ENCODE results near the gene NAA10.
A peak's percentile ranks its signal among the peaks of the same experiment; 100 is the strongest.

The NAA10 gene

DNA sequence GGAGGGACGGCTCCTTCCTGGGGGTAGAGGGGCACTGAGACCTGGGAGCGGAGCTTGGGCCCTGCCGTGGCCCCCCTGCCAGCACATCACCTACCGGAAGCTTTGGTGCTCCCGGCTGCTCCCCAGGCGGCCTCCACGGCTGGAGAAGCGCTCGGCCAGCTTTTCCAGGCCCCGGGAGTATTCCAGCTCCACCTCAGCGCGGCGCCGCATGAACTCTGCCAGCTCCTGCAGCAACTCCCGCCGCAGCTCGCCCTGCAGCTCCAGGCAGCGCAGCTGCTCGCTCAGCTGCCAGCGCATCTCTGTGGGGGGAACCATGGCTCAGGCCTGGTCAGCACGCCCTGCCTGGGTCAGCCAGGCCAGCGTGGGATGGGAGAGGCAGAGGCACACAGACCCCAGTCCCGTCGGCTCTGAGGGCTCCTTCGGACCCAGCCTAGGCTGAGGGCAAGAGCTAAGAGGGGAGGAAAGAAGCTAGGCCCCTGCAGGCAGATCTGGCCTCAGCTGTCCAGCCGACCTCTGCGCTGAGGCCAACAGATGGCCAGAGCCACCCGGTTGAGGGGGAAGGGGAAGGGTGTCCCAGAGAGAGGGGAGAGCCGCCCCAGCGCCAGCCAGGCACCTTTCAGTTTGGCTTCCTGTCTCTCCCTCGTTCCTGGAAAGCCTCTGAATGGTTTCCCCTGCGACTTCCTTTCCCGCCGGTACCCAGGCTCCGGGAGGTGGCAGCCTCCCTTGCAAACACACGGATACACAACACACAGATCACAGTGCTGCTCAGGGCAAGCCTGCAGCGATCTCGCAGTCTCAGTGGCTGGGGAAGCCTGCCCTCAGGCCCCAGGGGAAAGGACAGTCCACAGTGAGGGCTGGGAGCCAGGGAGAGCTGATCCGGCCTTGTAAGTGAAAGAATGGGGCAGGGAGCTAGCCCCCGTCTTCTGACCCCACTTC is 13.1 kb downstream of the NAA10 start:
- no peak for DNase-seq (ENCODE audit: low read depth, low spot score)
- H3K4me3 ChIP-seq (ENCODE audit: low read length), result no peak overlapping the region

DNA sequence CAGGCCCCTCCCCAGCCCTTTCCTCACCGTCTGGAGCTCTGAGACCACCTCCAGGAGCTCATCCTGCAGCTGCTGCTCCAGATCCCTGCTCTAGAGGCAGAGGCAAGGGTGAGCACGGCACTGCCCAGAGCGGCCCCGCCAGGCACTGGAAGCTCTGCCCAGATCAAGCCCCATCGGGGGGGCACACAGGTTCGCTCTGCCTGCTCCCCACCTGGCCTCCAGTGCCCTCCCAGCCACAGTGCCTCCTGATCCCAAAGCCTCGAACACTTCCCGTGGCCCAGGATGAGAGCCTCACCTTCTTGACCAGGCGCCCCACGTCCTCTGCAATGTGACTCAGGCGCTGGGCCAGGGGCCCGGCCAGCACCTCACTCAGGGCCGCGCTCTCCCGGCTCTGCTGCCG is 13.8 kb downstream of the NAA10 start:
- no peak for DNase-seq (ENCODE audit: low read depth, low spot score)
- H3K4me3 ChIP-seq (ENCODE audit: low read length), result no peak overlapping the region

DNA sequence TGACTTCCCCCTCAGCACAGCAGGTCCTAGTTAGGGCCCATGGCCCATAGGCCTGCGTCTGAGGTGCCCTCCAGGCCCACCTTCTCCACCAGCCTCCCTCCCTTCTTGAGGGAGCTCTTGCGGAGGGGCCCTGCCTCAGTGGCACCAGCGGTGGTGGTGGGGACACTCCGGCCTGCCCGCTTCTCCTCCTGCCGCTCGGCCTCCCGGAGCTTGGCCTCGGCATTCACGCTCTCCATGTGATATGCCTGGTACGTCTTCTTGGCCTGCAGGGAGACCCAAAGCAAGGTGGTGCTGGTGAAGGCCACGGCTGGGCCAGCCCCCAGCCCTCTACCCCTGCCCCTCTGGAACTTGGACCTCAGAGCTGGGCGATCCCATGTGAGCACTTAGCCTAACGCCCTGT is 14.3 kb downstream of the NAA10 start:
- no peak overlapping the region for H3K4me3 ChIP-seq (ENCODE audit: low read length)
- no peak for DNase-seq (ENCODE audit: low read depth, low spot score)

- DNase-seq (ENCODE audit: low read depth, low spot score), result no peak
- H3K4me3 ChIP-seq (ENCODE audit: low read length), result no peak overlapping the region
Observed at GRCh38 chrX:153919281-153919680, 15.6 kb downstream of the NAA10 start.

- no peak overlapping the region for H3K4me3 ChIP-seq (ENCODE audit: low read length)
- DNase-seq (ENCODE audit: low read depth, low spot score), result no peak
Observed at GRCh38 chrX:153917869-153918268, 17.0 kb downstream of the NAA10 start.

- H3K4me3 ChIP-seq (ENCODE audit: low read length), result no peak overlapping the region
- DNase-seq (ENCODE audit: low read depth, low spot score), result no peak
Observed at GRCh38 chrX:153913701-153914100, 21.1 kb downstream of the NAA10 start.

DNA sequence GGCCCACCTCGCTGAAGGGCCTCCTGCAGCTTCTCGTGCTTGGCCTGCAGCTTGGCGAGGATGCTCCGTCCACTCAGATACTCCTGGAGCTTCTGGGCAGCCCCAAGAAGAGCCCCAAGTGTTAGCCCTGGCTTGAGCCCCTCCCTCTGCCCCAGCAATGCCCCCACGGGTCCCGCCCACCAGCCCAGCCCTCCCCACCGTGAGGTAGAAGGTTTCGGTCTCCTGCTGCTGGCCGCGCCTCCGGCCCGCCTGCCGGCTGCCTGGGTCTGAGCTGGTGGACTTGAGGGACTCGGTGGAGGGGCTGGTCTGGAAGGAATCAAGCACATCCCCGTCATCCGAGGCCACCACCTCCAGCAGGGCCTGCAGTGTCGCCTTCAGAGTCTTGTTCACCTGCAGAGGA is 21.6 kb downstream of the NAA10 start:
- no peak for DNase-seq (ENCODE audit: low read depth, low spot score)

GRCh38 chrX:153911798-153912197 is 23.0 kb downstream of the NAA10 start:
- H3K4me3 ChIP-seq (ENCODE audit: low read length), result no peak overlapping the region
- peak; percentile 47 for DNase-seq (ENCODE audit: low read depth, low spot score)

More for the DNA sequence above, 21.6 kb downstream of the NAA10 start:
- H3K4me3 ChIP-seq (ENCODE audit: low read length), result no peak overlapping the region

- no peak for DNase-seq (ENCODE audit: low read depth, low spot score)
- H3K4me3 ChIP-seq (ENCODE audit: low read length), result no peak overlapping the region
Observed at GRCh38 chrX:153910446-153910845, 24.4 kb downstream of the NAA10 start.

- H3K4me3 ChIP-seq (ENCODE audit: low read length), result no peak overlapping the region
- no peak for DNase-seq (ENCODE audit: low read depth, low spot score)
Observed at GRCh38 chrX:153909980-153910360, 24.9 kb downstream of the NAA10 start.

DNA sequence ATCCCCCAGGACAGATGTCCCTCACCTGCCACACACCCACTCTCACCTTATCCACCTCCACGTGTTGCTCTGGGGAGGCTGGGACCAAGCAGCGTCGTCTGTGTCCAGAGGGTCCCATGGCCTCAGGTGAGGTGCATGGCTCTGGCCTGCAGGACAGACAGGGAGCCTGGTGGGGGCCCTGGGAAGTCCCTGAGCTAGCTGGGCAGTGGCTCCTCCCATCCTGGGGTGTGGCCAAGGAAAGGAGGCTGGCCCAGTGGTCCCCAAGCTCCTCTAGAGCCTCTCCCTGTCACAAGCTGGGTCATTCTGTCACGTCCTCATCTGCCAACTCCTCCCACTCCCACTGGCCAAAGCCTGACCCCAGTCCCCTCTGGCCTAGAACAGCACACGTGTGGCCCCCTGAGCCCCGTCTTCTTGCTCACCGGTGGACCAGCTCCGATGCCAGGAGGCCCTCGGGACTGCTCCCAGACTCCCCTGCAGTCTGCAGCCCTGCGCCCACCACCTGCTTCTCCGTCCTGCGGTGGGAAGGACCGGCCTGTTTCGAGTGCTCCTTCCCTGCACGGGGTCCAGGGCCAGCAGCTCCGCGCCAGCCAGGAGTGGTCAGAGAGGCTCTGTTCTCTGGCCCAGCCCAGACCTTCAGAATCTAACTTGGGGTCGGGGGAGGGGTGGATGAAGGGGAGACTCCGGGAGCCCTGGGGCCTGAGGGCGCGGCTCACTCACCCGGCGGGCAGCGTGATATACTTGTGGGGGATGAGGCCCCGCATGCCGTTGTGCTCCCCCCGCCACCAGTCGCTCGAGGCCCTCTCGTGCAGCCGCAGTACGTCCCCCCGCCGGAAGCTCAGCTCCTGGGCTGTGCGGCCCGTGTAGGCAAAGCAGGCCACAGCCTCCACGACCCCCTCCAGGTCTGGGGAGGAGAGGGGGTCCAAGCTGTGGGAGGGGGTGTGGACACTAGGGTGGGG is 25.5 kb downstream of the NAA10 start:
- H3K4me3 ChIP-seq (ENCODE audit: low read length), result no peak overlapping the region
- no peak for DNase-seq (ENCODE audit: low read depth, low spot score)

DNA sequence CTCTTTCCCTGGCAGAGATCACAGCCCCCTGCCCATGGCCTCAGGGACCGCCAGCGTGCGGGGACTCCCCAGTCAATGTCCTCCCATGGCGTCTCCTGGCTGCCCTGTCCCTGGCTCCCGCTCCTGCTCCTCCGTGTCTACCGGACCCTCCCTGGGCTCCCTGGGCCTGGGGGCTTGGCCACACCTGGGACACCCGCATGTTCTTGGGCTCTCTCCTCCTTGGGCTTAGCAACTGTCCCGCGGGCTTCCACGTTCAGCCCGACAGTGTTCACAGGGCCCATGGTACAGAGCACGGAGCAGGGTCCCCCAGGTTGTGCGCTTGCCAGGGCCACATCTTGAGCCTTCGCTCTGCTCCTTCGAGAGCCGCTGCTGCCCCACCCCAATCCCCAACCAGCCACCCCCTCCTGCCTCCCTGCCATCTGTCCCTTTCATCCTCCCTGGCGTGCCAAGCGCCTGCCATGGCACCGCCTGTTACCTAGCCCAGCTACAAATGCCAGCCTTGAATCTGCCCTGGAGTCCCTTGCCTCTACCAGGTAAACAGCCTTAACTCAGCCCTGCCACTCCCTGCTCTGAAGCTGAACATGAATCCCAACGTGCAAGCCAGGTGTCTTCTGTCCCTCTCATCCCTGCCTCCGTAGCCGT is 26.5 kb downstream of the NAA10 start:
- no peak for DNase-seq (ENCODE audit: low read depth, low spot score)
- no peak overlapping the region for H3K4me3 ChIP-seq (ENCODE audit: low read length)

GRCh38 chrX:153907456-153907855 is 27.4 kb downstream of the NAA10 start:
- H3K4me3 ChIP-seq (ENCODE audit: low read length), result no peak overlapping the region
- no peak for DNase-seq (ENCODE audit: low read depth, low spot score)

DNA sequence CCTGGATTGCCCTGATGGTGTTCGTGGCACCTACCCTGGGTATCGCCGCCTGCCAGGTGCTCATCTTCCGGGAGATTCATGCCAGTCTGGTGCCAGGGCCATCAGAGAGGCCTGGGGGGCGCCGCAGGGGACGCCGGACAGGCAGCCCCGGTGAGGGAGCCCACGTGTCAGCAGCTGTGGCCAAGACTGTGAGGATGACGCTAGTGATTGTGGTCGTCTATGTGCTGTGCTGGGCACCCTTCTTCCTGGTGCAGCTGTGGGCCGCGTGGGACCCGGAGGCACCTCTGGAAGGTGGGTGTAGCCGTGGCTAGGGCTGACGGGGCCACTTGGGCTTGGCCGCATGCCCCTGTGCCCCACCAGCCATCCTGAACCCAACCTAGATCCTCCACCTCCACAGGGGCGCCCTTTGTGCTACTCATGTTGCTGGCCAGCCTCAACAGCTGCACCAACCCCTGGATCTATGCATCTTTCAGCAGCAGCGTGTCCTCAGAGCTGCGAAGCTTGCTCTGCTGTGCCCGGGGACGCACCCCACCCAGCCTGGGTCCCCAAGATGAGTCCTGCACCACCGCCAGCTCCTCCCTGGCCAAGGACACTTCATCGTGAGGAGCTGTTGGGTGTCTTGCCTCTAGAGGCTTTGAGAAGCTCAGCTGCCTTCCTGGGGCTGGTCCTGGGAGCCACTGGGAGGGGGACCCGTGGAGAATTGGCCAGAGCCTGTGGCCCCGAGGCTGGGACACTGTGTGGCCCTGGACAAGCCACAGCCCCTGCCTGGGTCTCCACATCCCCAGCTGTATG is 28.5 kb downstream of the NAA10 start:
- no peak for DNase-seq (ENCODE audit: low read depth, low spot score)
- H3K4me3 ChIP-seq (ENCODE audit: low read length), result no peak overlapping the region

DNA sequence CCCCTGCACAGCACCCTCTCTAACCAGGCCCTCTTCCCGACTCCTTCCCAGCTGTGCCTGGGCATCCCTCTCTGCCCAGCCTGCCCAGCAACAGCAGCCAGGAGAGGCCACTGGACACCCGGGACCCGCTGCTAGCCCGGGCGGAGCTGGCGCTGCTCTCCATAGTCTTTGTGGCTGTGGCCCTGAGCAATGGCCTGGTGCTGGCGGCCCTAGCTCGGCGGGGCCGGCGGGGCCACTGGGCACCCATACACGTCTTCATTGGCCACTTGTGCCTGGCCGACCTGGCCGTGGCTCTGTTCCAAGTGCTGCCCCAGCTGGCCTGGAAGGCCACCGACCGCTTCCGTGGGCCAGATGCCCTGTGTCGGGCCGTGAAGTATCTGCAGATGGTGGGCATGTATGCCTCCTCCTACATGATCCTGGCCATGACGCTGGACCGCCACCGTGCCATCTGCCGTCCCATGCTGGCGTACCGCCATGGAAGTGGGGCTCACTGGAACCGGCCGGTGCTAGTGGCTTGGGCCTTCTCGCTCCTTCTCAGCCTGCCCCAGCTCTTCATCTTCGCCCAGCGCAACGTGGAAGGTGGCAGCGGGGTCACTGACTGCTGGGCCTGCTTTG is 29.2 kb downstream of the NAA10 start:
- no peak for DNase-seq (ENCODE audit: low read depth, low spot score)
- no peak overlapping the region for H3K4me3 ChIP-seq (ENCODE audit: low read length)

DNA sequence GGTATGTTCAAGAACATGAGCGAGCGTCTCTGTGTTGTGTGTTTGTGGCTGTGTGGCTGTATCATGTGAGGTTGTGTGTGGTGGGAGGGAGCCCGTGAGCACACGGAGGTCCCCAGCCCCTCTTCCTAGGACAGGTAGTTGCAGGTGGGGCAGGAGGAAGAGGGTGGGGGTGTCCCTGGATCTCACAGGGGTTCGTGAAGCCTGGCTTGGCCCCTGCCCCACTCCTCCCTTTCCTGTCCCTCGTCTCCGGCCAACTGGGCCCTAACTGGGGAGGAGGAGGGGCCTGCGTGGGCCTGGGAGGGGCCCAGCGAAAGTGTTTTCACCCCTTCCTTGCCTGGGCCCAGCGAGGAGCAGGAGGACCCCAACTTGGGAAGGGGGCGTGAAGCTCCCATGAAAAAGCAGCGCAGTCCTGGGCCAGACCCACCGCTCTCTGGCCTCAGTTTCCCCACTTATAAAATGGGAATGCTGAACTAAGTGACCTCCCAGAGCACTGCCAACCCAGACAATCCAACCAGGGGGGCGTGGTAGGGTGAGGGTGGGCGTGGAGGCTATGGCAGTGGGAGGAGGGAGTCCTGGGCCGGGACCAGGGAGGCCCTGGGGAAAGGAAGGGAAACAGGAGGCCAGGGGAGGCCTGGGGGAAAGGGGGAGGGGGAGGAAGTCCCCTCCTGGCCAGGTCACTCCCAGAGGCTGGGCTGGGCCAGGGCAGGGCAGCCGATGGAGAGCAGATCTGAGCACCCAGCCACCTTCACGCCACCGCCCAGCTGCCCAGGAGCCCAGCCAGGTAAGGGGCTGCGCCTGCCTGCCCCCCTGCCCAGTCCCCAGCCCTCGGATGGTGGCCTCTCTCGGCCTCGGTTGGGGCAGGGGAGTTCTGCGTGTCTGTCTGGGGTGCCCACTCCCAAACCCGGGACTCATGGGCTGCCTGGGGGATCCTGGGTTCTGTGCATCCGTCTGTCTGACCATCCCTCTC is 30.6 kb downstream of the NAA10 start, which contains the start of gene AVPR2:
Gene AVPR2 (plus strand): TSS at position 683 of the 967 bp plus-strand sequence. CDS start 473 bp downstream, outside the sequence.
- no peak within 1 kb of the TSS for H3K4me3 ChIP-seq (ENCODE audit: low read length)
- DNase-seq (ENCODE audit: low read depth, low spot score), result no peak
